Nephron progenitor cell (in vitro differentiated cells): ENCODE data around the gene ZNF773.
"Not testable (repeated sequence)": the region's sequence is repeated elsewhere in the genome, so short reads cannot be mapped to it uniquely, and the experiment has no call there.

Source experiments
- DNase-seq: peaks from one replicate; pipeline ENCODE4 v3.0.0; 2021
- H3K27ac Mint-ChIP-seq: 2 replicates; pipeline ENCODE4 v1.8.0; 2021; ENCODE audit warnings: mild to moderate bottlenecking, moderate library complexity, mixed read lengths
- H3K27me3 Mint-ChIP-seq: 2 replicates; pipeline ENCODE4 v1.8.0; 2021; ENCODE audit warnings: mild to moderate bottlenecking, low read depth, mixed read lengths; ENCODE audit not compliant: poor library complexity
- H3K36me3 Mint-ChIP-seq: 2 replicates; pipeline ENCODE4 v1.8.0; 2021; ENCODE audit warnings: low read depth, mixed read lengths
- H3K4me1 Mint-ChIP-seq: 2 replicates; pipeline ENCODE4 v1.8.0; 2021; ENCODE audit warnings: mixed read lengths
- H3K4me3 Mint-ChIP-seq: 2 replicates; pipeline ENCODE4 v1.8.0; 2021; ENCODE audit warnings: mild to moderate bottlenecking, moderate library complexity, mixed read lengths
- H3K9me3 Mint-ChIP-seq: 2 replicates; pipeline ENCODE4 v1.8.0; 2021; ENCODE audit warnings: mild to moderate bottlenecking, moderate library complexity, mixed read lengths
- TF ChIP-seq, protein P1 (sequence below): fragments of 200-600 bp; sonication (generic); IDR thresholded peaks from 2 replicates; pipeline ENCODE4 v1.5.0; 2021; ENCODE audit warnings: antibody characterized with exemption

The ZNF773 gene

GRCh38 chr19:57499332-57499679, 432 bp upstream of the ZNF773 start:
- H3K27me3 Mint-ChIP-seq, DNase-seq: not testable (repeated sequence)
- Mint-ChIP-seq H3K4me3 (peak overlapping the region; percentile 83), H3K27ac (peak overlapping the region; percentile 52), H3K36me3 (peaks cover 71% of the 10 kb centered on the region), H3K9me3 (peaks cover 89% of the 10 kb centered on the region), H3K4me1 (peaks cover 17% of the 10 kb centered on the region)

DNA sequence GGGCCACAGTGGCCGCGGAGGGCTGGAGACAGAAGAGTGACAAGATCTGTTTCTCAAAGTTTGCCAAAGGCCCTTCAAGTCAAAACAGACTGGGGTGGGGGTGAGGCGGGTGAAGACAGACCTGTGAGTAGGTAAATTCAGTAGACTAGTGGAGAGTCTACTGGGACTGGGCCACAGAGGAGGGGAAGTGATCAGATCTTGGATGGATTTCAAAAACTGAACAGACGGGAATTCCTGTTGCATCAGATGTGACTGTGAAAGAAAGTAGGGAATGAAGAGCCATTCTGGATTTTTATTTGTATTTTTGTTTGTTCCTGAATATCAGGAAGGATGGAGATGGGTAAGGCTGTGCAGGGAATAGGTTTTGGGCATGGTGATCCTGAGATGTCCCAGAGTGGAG, 662 bp downstream of the ZNF773 start:
- Mint-ChIP-seq H3K9me3 (peaks cover 85% of the 10 kb centered on the region), H3K36me3 (peaks cover 71% of the 10 kb centered on the region), H3K27ac (peak overlapping the region; percentile 17), H3K4me3 (peak overlapping the region; percentile 83), H3K4me1 (peaks cover 17% of the 10 kb centered on the region)
- not testable (repeated sequence) for DNase-seq, H3K27me3 Mint-ChIP-seq

- TF ChIP-seq, protein P1, sequence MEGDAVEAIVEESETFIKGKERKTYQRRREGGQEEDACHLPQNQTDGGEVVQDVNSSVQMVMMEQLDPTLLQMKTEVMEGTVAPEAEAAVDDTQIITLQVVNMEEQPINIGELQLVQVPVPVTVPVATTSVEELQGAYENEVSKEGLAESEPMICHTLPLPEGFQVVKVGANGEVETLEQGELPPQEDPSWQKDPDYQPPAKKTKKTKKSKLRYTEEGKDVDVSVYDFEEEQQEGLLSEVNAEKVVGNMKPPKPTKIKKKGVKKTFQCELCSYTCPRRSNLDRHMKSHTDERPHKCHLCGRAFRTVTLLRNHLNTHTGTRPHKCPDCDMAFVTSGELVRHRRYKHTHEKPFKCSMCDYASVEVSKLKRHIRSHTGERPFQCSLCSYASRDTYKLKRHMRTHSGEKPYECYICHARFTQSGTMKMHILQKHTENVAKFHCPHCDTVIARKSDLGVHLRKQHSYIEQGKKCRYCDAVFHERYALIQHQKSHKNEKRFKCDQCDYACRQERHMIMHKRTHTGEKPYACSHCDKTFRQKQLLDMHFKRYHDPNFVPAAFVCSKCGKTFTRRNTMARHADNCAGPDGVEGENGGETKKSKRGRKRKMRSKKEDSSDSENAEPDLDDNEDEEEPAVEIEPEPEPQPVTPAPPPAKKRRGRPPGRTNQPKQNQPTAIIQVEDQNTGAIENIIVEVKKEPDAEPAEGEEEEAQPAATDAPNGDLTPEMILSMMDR: no peak
- peaks cover 91% of the 10 kb centered on the region for H3K9me3 Mint-ChIP-seq
- peaks cover 95% of the 10 kb centered on the region for H3K36me3 Mint-ChIP-seq
These were observed 6.4 kb downstream of the ZNF773 start for GRCh38 chr19:57506163-57506562.

GRCh38 chr19:57511484-57511883, 11.7 kb downstream of the ZNF773 start:
- H3K27me3 Mint-ChIP-seq: no peaks in the 10 kb centered on the region
- TF ChIP-seq, protein P1: no peak
- H3K36me3 Mint-ChIP-seq: peaks cover 89% of the 10 kb centered on the region
- peaks cover 87% of the 10 kb centered on the region for H3K9me3 Mint-ChIP-seq
- no peak for DNase-seq
- no peaks in the 10 kb centered on the region for H3K4me1 Mint-ChIP-seq
- no peak overlapping the region for H3K4me3 Mint-ChIP-seq
- no peak overlapping the region for H3K27ac Mint-ChIP-seq

More at GRCh38 chr19:57506163-57506562, 6.4 kb downstream of the ZNF773 start:
- no peak overlapping the region for H3K4me3 Mint-ChIP-seq
- no peak for DNase-seq
- H3K27ac Mint-ChIP-seq: no peak overlapping the region
- peaks cover 2% of the 10 kb centered on the region for H3K4me1 Mint-ChIP-seq
- peaks cover 3% of the 10 kb centered on the region for H3K27me3 Mint-ChIP-seq

DNA sequence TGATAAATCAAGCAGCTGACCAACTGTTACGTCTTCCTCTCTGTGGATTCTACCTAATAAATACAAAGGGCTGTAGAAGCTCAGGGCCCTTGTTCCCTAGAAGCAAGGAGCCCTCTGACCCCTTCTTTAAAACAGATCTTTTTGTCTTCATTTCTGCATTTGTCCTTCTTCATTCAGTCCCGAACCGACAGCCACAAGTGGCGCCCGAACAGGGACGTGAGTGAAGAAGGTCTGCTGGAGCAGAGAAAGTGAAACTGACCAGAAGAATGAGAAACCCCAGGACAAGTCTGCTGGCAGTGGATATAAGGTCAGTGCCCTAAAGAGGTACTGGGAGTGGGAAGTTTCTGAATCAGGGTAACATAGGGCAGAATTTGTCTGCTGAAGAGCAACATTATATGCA, 13.1 kb downstream of the ZNF773 start:
- H3K4me1 Mint-ChIP-seq: no peaks in the 10 kb centered on the region
- no peaks in the 10 kb centered on the region for H3K27me3 Mint-ChIP-seq
- no peak overlapping the region for H3K27ac Mint-ChIP-seq
- H3K36me3 Mint-ChIP-seq: peaks cover 86% of the 10 kb centered on the region
- TF ChIP-seq, protein P1: no peak
- peaks cover 82% of the 10 kb centered on the region for H3K9me3 Mint-ChIP-seq
- peak; percentile 21 for DNase-seq
- no peak overlapping the region for H3K4me3 Mint-ChIP-seq

GRCh38 chr19:57515255-57515654, 15.5 kb downstream of the ZNF773 start:
- H3K27me3 Mint-ChIP-seq: no peaks in the 10 kb centered on the region
- no peak for DNase-seq
- H3K4me3 Mint-ChIP-seq: no peak overlapping the region
- no peak overlapping the region for H3K27ac Mint-ChIP-seq
- H3K9me3 Mint-ChIP-seq: peaks cover 76% of the 10 kb centered on the region
- TF ChIP-seq, protein P1: no peak
- no peaks in the 10 kb centered on the region for H3K4me1 Mint-ChIP-seq
- H3K36me3 Mint-ChIP-seq: peaks cover 66% of the 10 kb centered on the region

- Mint-ChIP-seq H3K9me3 (peaks cover 71% of the 10 kb centered on the region), H3K36me3 (peaks cover 49% of the 10 kb centered on the region), H3K27me3 (peaks cover 10% of the 10 kb centered on the region)
- not testable (repeated sequence) for H3K27ac Mint-ChIP-seq, H3K4me3 Mint-ChIP-seq, DNase-seq, H3K4me1 Mint-ChIP-seq
These were observed 18.3 kb downstream of the ZNF773 start for GRCh38 chr19:57518021-57518420.
